ENCODE data around the gene ACSM6.

The ACSM6 gene

DNA sequence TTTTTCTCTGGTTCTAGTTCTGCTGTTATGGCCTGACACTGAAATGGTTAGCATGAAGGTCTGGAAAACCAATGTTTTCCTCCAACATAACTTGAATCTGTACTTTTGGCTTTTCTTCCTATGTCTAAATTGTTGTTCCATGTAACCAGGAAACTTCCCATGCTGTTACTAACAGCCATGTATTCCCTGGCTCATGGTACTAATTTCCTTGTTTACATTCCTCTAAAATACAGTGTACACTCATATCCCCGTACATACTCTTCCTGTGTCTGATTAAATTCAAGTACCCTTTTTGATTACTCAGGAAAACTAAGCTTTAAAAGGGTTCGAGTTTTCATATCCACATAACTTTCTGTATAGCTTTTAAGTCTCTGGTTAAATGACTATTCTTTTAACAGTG lies 12.3 kb upstream of the ACSM6 start:
- TF ChIP-seq POLR2AphosphoS5 (IDR thresholded peaks at IDR 0.05; ENCODE audit: low read depth, low read length) (no peak), TAF1 (IDR thresholded peaks at IDR 0.05; ENCODE audit: borderline replicate concordance, insufficient read depth, low read length) (no peak), FOXP2 (optimal IDR thresholded peaks at IDR 0.05; ENCODE audit: borderline replicate concordance, extremely low read depth, extremely low read length, insufficient read depth) (no peak), SIN3A (IDR thresholded peaks at IDR 0.05; ENCODE audit: borderline replicate concordance, insufficient read depth, low read length) (no peak)
- TF ChIP-seq, protein P1, sequence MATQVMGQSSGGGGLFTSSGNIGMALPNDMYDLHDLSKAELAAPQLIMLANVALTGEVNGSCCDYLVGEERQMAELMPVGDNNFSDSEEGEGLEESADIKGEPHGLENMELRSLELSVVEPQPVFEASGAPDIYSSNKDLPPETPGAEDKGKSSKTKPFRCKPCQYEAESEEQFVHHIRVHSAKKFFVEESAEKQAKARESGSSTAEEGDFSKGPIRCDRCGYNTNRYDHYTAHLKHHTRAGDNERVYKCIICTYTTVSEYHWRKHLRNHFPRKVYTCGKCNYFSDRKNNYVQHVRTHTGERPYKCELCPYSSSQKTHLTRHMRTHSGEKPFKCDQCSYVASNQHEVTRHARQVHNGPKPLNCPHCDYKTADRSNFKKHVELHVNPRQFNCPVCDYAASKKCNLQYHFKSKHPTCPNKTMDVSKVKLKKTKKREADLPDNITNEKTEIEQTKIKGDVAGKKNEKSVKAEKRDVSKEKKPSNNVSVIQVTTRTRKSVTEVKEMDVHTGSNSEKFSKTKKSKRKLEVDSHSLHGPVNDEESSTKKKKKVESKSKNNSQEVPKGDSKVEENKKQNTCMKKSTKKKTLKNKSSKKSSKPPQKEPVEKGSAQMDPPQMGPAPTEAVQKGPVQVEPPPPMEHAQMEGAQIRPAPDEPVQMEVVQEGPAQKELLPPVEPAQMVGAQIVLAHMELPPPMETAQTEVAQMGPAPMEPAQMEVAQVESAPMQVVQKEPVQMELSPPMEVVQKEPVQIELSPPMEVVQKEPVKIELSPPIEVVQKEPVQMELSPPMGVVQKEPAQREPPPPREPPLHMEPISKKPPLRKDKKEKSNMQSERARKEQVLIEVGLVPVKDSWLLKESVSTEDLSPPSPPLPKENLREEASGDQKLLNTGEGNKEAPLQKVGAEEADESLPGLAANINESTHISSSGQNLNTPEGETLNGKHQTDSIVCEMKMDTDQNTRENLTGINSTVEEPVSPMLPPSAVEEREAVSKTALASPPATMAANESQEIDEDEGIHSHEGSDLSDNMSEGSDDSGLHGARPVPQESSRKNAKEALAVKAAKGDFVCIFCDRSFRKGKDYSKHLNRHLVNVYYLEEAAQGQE (IDR thresholded peaks at IDR 0.05; ENCODE audit: insufficient read depth in 1 of 2, low read depth in 2 of 2, low read length in 2 of 2), result no peak

GRCh38 chr10:95183271-95184230 lies 10.5 kb upstream of the ACSM6 start:
- TF ChIP-seq, protein P1 (IDR thresholded peaks at IDR 0.05; ENCODE audit: insufficient read depth in 1 of 2, low read depth in 2 of 2, low read length in 2 of 2), result no peak
- TF ChIP-seq FOXP2 (optimal IDR thresholded peaks at IDR 0.05; ENCODE audit: borderline replicate concordance, extremely low read depth, extremely low read length, insufficient read depth), result peak; percentile 46

GRCh38 chr10:95187617-95188016 lies 6.4 kb upstream of the ACSM6 start:
- TF ChIP-seq FOXP2 (optimal IDR thresholded peaks at IDR 0.05; ENCODE audit: borderline replicate concordance, extremely low read depth, extremely low read length, insufficient read depth), result no peak
- no peak for TF ChIP-seq TAF1 (IDR thresholded peaks at IDR 0.05; ENCODE audit: borderline replicate concordance, insufficient read depth, low read length)
- TF ChIP-seq SIN3A (IDR thresholded peaks at IDR 0.05; ENCODE audit: borderline replicate concordance, insufficient read depth, low read length), result no peak
- no peak for TF ChIP-seq POLR2AphosphoS5 (IDR thresholded peaks at IDR 0.05; ENCODE audit: low read depth, low read length)
- TF ChIP-seq, protein P1 (IDR thresholded peaks at IDR 0.05; ENCODE audit: insufficient read depth in 1 of 2, low read depth in 2 of 2, low read length in 2 of 2), result no peak

DNA sequence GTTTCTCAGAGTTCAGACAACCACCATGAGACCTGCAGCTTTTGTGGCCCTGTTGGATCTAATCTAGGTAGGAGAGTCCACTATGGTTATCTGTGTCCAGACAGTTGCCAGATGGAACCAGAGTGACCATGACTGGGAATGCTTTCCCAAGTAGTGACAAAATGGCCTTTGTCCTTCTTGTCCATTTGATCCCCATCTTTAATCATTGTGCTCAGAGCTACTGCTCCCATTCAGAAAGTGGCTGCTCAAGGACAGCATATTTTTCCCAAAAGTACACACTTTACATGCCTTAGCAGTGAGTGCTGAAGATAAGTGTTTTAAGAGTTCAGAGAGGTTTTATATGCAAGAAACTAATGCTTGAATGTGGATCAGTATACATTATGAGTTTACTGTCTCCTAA lies 5.4 kb upstream of the ACSM6 start:
- TF ChIP-seq, protein P1 (IDR thresholded peaks at IDR 0.05; ENCODE audit: insufficient read depth in 1 of 2, low read depth in 2 of 2, low read length in 2 of 2), result no peak
- TF ChIP-seq TAF1 (IDR thresholded peaks at IDR 0.05; ENCODE audit: borderline replicate concordance, insufficient read depth, low read length) (no peak), FOXP2 (optimal IDR thresholded peaks at IDR 0.05; ENCODE audit: borderline replicate concordance, extremely low read depth, extremely low read length, insufficient read depth) (no peak), SIN3A (IDR thresholded peaks at IDR 0.05; ENCODE audit: borderline replicate concordance, insufficient read depth, low read length) (no peak), POLR2AphosphoS5 (IDR thresholded peaks at IDR 0.05; ENCODE audit: low read depth, low read length) (no peak)
